ENCODE measurements around the gene CTNNAL1. TPM values are rescaled to one million over a fixed set of nuclear protein-coding genes. Genes with fewer than 3 reads are reported as not detected.

Gene CTNNAL1
- total RNA-seq, 1 donor from 2014 or later, result 53.1 TPM

Small RNA genes lying within 50 kb of the gene (microRNA-seq; reads per million reads assigned to microRNA genes)
- 177 reads per million, percentile 55 among the genes with 10 or more reads in this experiment for gene MIR32 (ENCODE audit: borderline number of aligned reads)

Other genes starting within 250 kb of the CTNNAL1 start
- not detected for gene ACTL7B, start 157.5 kb downstream of the CTNNAL1 start, total RNA-seq
- gene ACTL7A, start 151.2 kb downstream of the CTNNAL1 start, total RNA-seq, result not detected
- 14.5 TPM for gene ELP1, start 79.4 kb downstream of the CTNNAL1 start, total RNA-seq
- 10.4 TPM for gene ABITRAM, start 79.1 kb downstream of the CTNNAL1 start, total RNA-seq
- 62.3 TPM for gene TMEM245, start 106.4 kb upstream of the CTNNAL1 start, total RNA-seq
- gene FRRS1L, start 153.8 kb upstream of the CTNNAL1 start, total RNA-seq, result 0.32 TPM